Osteocyte (in vitro differentiated cells): ENCODE data around the gene RHBG. TPM values are rescaled to one million over a fixed set of nuclear protein-coding genes. Genes with fewer than 3 reads are reported as not detected.

Source experiments
- DNase-seq: peaks from one replicate; pipeline ENCODE4 v3.0.0; 2021; ENCODE audit warnings: mixed read lengths; ENCODE audit not compliant: unreplicated experiment; ENCODE audit errors: extremely low spot score
- H3K27ac Mint-ChIP-seq: one replicate; pipeline ENCODE4 v1.8.0; 2021; ENCODE audit warnings: mild to moderate bottlenecking, mixed read lengths; ENCODE audit not compliant: unreplicated experiment
- H3K27me3 Mint-ChIP-seq: one replicate; pipeline ENCODE4 v1.8.0; 2021; ENCODE audit warnings: mixed read lengths; ENCODE audit not compliant: unreplicated experiment
- H3K36me3 Mint-ChIP-seq: one replicate; pipeline ENCODE4 v1.8.0; 2021; ENCODE audit warnings: mixed read lengths; ENCODE audit not compliant: unreplicated experiment
- H3K4me1 Mint-ChIP-seq: one replicate; pipeline ENCODE4 v1.8.0; 2021; ENCODE audit warnings: mixed read lengths; ENCODE audit not compliant: unreplicated experiment
- H3K4me3 Mint-ChIP-seq: one replicate; pipeline ENCODE4 v1.8.0; 2021; ENCODE audit warnings: mild to moderate bottlenecking, moderate library complexity, mixed read lengths; ENCODE audit not compliant: unreplicated experiment
- H3K9me3 Mint-ChIP-seq: one replicate; pipeline ENCODE4 v1.8.0; 2021; ENCODE audit warnings: mixed read lengths; ENCODE audit not compliant: unreplicated experiment
- CTCF ChIP-seq: fragments of 200-600 bp; sonication (generic); IDR thresholded peaks from 2 replicates; pipeline ENCODE4 v1.5.0; 2021; ENCODE audit warnings: antibody characterized with exemption, mild to moderate bottlenecking, moderate library complexity
- total RNA-seq: library from RNA; stranded (reverse); gene quantifications from 2 replicates; pipeline ENCODE4 v1.2.1, GENCODE V29; 2021

The RHBG gene
- total RNA-seq, 1 donor from 2014 or later = not detected

DNA sequence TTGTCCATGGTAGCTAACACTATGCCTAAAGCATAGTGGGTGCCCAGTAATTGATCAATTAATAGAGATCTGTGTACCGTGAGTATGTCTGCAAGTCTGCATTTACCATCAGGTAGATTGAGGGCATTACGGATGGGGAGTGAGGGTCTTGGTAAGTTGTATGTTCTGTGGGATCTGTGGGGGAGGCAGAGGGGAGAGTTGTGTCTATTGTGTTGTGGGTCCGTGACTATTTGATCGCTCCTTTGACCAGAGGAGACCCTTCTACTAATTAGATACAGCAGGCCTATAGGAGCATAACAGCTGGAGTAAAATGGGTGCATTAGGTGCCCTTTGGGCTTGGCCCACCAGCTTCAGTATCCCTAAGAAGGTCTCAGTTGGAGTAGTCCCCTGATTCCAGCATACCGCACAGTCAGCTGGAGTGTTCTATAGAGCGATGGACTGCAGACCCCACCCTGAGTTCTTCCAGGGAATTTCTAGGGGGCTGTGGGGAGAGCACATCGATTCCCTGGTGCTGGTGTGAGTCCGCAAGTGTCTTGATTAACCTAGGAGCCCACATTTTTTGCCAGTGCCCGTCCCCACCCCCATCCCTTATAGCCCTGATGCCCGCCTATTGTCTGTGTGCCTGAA, 55.9 kb downstream of the RHBG start:
- Mint-ChIP-seq H3K27ac (no peak overlapping the region), H3K4me3 (no peak overlapping the region), H3K27me3 (peaks cover 96% of the 10 kb centered on the region), H3K36me3 (no peaks in the 10 kb centered on the region), H3K4me1 (peaks cover 16% of the 10 kb centered on the region), H3K9me3 (no peaks in the 10 kb centered on the region)
- DNase-seq = no peak
- TF ChIP-seq CTCF = no peak

DNA sequence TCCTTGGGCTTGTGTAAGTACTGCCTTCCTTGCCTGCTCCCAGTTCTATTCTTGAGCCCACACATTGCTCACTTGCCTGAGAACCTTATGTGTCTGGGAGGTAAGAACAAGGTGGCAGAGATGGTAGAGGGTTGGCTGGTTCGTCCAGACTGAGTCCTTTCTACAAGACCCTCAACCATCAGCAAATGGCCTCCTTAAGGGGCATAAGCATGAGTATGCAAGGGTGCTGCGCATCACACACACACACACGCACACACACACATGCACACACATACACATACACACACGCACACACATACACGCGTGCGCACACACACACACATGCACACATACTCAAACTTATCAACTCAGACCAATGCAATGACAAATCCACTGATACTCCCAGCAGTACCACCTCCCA, 56.9 kb downstream of the RHBG start:
- Mint-ChIP-seq H3K36me3 (no peaks in the 10 kb centered on the region), H3K4me3 (no peak overlapping the region), H3K27me3 (peaks cover 93% of the 10 kb centered on the region), H3K9me3 (no peaks in the 10 kb centered on the region), H3K27ac (no peak overlapping the region), H3K4me1 (peaks cover 8% of the 10 kb centered on the region)
- TF ChIP-seq CTCF = no peak
- no peak for DNase-seq

GRCh38 chr1:156427957-156428356, 58.9 kb downstream of the RHBG start:
- DNase-seq = no peak
- no peak overlapping the region for H3K27ac Mint-ChIP-seq
- no peak overlapping the region for H3K4me3 Mint-ChIP-seq
- H3K36me3 Mint-ChIP-seq = no peaks in the 10 kb centered on the region
- H3K9me3 Mint-ChIP-seq = no peaks in the 10 kb centered on the region
- peaks cover 96% of the 10 kb centered on the region for H3K27me3 Mint-ChIP-seq
- TF ChIP-seq CTCF = no peak
- H3K4me1 Mint-ChIP-seq = no peaks in the 10 kb centered on the region

DNA sequence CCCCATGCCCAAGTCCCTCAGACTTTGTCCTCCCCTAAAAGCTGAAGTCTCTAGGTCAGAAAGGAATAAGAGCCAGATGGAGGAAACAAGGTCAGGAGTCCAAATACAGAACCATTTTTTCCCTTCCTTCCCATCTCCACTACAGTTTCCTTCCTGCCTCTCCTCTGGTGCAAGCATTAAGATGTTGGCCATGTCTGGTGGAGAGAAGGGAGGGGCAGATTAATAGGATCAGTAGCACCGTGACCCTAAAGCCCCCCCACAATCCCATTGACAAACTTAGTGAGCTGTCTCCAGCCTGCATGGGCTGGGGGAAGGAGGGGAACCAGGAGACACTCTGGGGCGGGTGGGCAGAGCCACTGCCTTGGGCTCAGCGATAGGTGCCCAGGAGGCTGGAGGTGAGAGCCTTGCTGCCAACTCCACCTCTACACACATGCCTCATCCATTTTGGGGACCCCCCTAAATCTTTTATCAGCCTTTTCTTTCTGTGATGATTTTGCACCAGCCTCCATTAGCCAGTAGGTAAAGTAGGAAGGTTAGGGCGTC, 59.8 kb downstream of the RHBG start:
- TF ChIP-seq CTCF = no peak
- Mint-ChIP-seq H3K4me1 (no peaks in the 10 kb centered on the region), H3K4me3 (no peak overlapping the region), H3K9me3 (no peaks in the 10 kb centered on the region), H3K36me3 (no peaks in the 10 kb centered on the region), H3K27me3 (peaks cover 96% of the 10 kb centered on the region), H3K27ac (no peak overlapping the region)
- DNase-seq = no peak

- no peak for DNase-seq
- Mint-ChIP-seq H3K9me3 (no peaks in the 10 kb centered on the region), H3K4me3 (no peak overlapping the region), H3K36me3 (no peaks in the 10 kb centered on the region), H3K4me1 (no peaks in the 10 kb centered on the region), H3K27me3 (peaks cover 96% of the 10 kb centered on the region), H3K27ac (no peak overlapping the region)
- TF ChIP-seq CTCF = no peak
Observed at GRCh38 chr1:156429313-156430060, 60.5 kb downstream of the RHBG start.
